Muscle of arm (tissue), 14 donors: Measurements from ENCODE around the gene OR5V1. TPM values are rescaled to one million over a fixed set of nuclear protein-coding genes. Genes with fewer than 3 reads are reported as not detected.
"Not testable (repeated sequence)": the region's sequence is repeated elsewhere in the genome, so short reads cannot be mapped to it uniquely, and the experiment has no call there.

Experiments
- DNase-seq: peaks from one replicate; pipeline ENCODE4 v3.0.0-alpha.2; 2013
- long read RNA-seq, 11 donors: transcript quantifications; one replicate each; lab custom pipeline, GENCODE V29; 2026
- polyA plus RNA-seq, 12 donors: library from polyadenylated mRNA; unstranded; fragments of 120-200 nt; gene quantifications; one replicate each; pipeline ENCODE4 v1.2.1, GENCODE V29; 2013; ENCODE audit not compliant: insufficient read length in 12 of 12

OR5V1 gene
- not detected for polyA plus RNA-seq
- long read RNA-seq, donor 1: 0 reads
- long read RNA-seq, donor 2: 0 reads
- long read RNA-seq, donor 3: 0 reads
- long read RNA-seq, donor 4: 0 reads
- long read RNA-seq, donor 5: 0 reads
- long read RNA-seq, donor 6: 0 reads
- long read RNA-seq, donor 7: 0 reads
- long read RNA-seq, donor 8: 0 reads
- long read RNA-seq, donor 9: 0 reads
- long read RNA-seq, donor 10, partial matches to known transcripts: 0 of 1 reads
- long read RNA-seq, donor 10, other reads (novel, unspliced or antisense): 0 of 1 reads
- long read RNA-seq, donor 11: 0 reads

GRCh38 chr6:29368765-29369164 is at the start of gene OR5V1:
Gene OR5V1, minus strand, starts transcription at chr6:29368865. Its CDS starts 12,670 bp downstream, at chr6:29356195.
- no peak for DNase-seq

GRCh38 chr6:29414588-29414987 is 45.9 kb upstream of the OR5V1 start, which contains the start of gene OR12D1:
Gene OR12D1, plus strand, starts transcription at chr6:29414928.
- no peak for DNase-seq

DNA sequence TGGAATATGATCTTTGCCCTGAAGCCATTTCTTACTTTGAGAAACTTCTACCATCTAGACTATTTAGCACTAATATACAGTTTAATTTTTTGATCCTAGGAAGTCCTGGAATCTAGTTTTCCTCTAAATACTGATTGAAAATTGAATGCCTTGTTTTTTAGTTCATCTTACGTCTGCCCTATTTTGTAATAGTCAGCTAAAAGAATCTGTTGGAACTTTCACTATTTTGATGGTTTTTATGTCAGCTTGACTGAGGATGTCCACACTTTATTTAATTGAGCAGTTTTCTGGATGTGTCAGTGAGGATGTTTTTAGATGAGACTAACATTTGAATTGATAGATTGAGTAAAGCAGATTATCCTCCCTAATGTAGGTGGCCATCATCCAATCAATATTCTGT is 35.1 kb upstream of the OR5V1 start:
- DNase-seq: no peak

GRCh38 chr6:29399525-29399924 is 30.9 kb upstream of the OR5V1 start:
- DNase-seq: no peak

DNA sequence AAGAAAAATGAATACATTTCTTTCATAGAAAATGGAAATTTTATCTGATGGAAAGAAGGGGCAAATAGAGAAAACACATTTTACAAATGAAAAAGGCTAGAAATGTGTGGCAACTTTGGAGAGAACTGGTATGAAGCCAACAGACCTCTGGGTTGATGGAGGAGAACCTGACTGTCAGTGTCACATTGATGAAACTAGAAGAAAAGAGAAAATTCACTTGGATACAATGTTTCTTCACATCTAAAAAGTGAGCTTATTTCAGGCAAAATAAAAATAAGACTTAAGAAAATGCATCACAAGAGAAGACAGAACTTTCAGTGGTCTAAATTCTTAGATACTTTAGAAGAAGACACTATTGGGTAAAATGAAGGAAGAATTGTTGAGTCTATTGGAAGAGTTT is 26.7 kb upstream of the OR5V1 start, which contains the start of gene OR12D2:
Gene OR12D2, plus strand, starts transcription at position 301 of the 400 bp plus-strand sequence. CDS start 1,069 bp downstream, outside the sequence.
- no peak for DNase-seq

- DNase-seq: no peak
Measured at GRCh38 chr6:29388533-29388932, 19.9 kb upstream of the OR5V1 start.

- peak; percentile 0 for DNase-seq
Measured at GRCh38 chr6:29376003-29376402, 7.3 kb upstream of the OR5V1 start.

GRCh38 chr6:29375191-29375590 is 6.5 kb upstream of the OR5V1 start, which contains the start of gene OR12D3:
Gene OR12D3, minus strand, starts transcription at chr6:29375291. Its CDS starts 4 bp downstream, at chr6:29375287.
- no peak for DNase-seq

DNA sequence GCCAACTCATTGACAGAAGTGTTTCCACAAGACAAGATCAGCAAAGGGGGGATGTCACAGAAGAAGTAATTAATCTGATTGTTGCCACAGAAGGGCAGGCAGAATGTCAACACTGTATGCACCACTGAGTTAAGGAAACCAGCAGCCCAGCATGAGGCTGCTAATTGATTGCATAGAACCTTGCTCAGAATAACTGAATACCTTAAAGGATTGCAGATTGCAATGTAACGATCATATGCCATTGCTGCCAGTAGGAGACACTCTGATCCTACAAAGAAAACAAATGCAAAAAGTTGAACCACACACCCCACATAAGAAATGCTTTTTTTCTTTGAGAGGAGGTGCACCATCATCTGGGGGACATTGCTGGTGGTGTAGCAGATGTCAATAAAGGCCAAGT is 13.1 kb downstream of the OR5V1 start:
- no peak for DNase-seq

DNA sequence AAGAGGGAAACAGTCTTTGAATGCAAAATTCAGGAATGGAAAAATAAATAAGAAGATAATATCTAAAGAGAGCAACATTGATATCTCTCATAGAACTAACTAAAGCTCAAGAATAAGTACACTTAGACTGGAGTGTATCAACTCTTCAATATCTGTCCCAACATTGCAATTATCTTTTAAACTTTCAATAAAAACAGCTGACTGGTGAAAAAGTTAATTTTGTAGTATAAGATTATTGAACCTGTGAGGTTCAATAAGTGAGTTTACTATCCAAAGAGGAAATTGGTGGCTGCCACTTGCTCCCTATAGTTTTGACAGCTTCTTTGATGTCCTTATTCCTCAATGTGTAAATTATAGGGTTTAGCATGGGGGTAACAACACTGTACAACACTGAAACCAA is 13.7 kb downstream of the OR5V1 start:
- no peak for DNase-seq

DNA sequence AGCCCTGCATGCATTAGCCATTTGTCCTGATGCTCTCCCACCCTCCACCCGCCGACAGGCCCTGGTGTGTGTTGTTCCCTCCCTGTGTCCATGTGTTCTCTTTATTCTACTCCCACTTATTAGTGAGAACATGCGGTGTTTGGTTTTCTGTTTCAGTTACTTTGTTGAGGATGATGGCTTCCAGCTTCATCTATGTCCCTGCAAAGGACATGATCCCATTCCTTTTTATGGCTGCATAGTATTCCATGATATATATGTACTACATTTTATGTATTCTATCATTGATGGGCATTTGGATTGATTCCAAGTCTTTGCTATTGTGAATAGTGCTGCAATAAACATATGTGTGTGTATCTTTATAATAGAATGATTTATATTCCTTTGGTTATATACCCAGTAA is 19.3 kb downstream of the OR5V1 start:
- DNase-seq: not testable (repeated sequence)

DNA sequence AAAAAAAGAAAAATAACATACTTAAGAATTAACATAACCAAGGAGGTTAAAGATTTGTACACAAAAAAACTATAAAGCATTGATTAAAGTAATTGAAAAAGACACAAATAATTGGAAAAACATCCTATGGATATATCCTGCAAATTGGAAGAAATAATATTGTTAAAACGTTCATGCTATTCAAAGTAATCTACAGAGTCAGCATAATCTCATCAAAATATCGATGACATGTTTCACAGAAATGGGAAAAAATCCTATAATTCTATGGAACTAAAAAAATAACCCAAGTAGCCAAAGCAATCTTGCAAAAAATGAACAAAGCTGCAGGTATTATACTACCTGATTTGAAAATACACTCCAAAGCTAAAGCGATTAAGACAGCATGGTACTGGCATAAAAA is 23.3 kb downstream of the OR5V1 start:
- DNase-seq: no peak

- no peak for DNase-seq
Measured at GRCh38 chr6:29336269-29336668, 32.4 kb downstream of the OR5V1 start.

DNA sequence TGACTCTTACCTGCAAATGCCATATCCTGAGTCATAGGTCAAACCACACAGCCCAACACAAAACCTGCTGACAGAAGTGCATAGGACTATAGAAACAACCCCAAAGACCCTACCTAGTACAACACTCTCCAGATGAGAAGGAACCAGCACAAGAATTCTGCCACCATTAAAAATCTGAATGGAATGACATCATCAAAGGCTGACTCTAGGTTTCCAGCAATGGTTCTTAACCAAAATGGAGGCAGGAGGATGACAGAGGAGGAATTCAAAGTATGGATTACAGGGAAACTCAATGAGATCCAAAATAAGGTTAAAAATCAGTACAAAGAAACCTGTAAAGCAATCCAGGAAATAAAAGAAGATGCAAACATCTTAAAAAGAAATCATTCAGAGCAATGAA is 36.0 kb downstream of the OR5V1 start:
- DNase-seq: no peak

DNA sequence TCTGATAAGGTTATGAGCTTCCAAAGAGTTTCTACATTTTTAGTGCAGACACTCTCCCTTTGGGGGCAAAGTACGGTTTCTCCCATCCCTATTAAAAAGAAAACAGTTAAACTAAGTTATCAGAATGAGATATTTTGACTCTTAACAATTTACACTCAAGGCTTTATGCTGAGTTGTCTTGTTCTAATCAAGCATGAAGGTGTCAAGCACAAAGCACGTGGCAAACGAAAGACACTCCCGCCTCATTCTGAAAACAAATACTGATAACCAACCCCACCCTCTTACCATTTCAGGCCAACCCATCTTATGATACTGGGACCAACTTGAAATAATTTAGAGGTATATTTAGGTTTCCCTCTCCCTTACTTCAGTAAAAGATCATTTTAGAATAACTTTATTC is 42.9 kb downstream of the OR5V1 start:
- DNase-seq: no peak

DNA sequence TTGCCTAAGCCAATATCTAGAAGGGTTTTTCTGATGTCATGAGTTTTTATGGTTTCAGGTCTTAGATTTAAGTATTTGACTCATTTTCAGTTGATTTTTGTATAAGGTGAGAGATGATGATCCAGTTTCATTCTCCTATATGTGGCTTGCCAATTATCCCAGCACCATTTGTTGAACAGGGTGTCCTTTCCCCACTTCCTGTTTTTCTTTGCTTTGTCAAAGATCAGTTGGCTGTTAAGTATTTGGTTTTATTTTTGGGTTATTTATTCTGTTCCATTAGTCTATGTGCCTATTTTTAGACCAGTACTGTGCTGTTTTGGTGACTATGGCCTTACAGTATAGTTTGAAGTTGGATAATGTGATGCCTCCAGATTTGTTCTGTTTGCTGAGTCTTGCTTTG is 45.3 kb downstream of the OR5V1 start:
- not testable (repeated sequence) for DNase-seq

- no peak for DNase-seq
Measured at GRCh38 chr6:29319931-29320330, 48.7 kb downstream of the OR5V1 start.

Other genes with a start within 250 kb of the OR5V1 start
- gene OR2J2, start 198.0 kb downstream of the OR5V1 start, polyA plus RNA-seq: not detected
- gene OR14J1, start 67.2 kb downstream of the OR5V1 start, polyA plus RNA-seq: under 1 TPM in 10 of 12 donors, not detected in 2; 0.01 to 0.11 (median 0.05) TPM
- gene OR12D3, start 6.4 kb upstream of the OR5V1 start, polyA plus RNA-seq: not detected
- not detected for gene OR12D2, start 26.8 kb upstream of the OR5V1 start, polyA plus RNA-seq
- not detected for gene OR12D1, start 46.1 kb upstream of the OR5V1 start, polyA plus RNA-seq
- not detected for gene OR10C1, start 70.4 kb upstream of the OR5V1 start, polyA plus RNA-seq
- not detected for gene OR11A1, start 88.2 kb upstream of the OR5V1 start, polyA plus RNA-seq
- gene OR2H1, start 88.3 kb upstream of the OR5V1 start, polyA plus RNA-seq: not detected
- not detected for gene MAS1L, start 119.1 kb upstream of the OR5V1 start, polyA plus RNA-seq
- gene UBD, start 190.9 kb upstream of the OR5V1 start, polyA plus RNA-seq: 10 to 100 TPM in 1 of 12 donors, 1 to 10 TPM in 2, under 1 TPM in 2, not detected in 7; 0.14 to 13.8 (median 2.1) TPM
- under 1 TPM in 8 of 12 donors, not detected in 4; 0.08 to 0.53 (median 0.16) TPM for gene OR2H2, start 216.3 kb upstream of the OR5V1 start, polyA plus RNA-seq